Type B pancreatic cell (in vitro differentiated cells): ENCODE data around the gene GPR137. TPM values are rescaled to one million over a fixed set of nuclear protein-coding genes. Genes with fewer than 3 reads are reported as not detected.
"Not testable (repeated sequence)": the region's sequence is repeated elsewhere in the genome, so short reads cannot be mapped to it uniquely, and the experiment has no call there.

Experiments
- DNase-seq: peaks from one replicate; pipeline ENCODE4 v3.0.0; 2021; ENCODE audit warnings: mixed read lengths; ENCODE audit not compliant: unreplicated experiment; ENCODE audit errors: extremely low spot score
- H3K27ac Mint-ChIP-seq: 2 replicates; pipeline ENCODE4 v1.8.0; 2021; ENCODE audit warnings: mild to moderate bottlenecking, mixed read lengths
- H3K27me3 Mint-ChIP-seq: 2 replicates; pipeline ENCODE4 v1.8.0; 2021; ENCODE audit warnings: mixed read lengths
- H3K36me3 Mint-ChIP-seq: 2 replicates; pipeline ENCODE4 v1.8.0; 2021; ENCODE audit warnings: mixed read lengths
- H3K4me1 Mint-ChIP-seq: one replicate; pipeline ENCODE4 v1.8.0; 2021; ENCODE audit warnings: mixed read lengths; ENCODE audit not compliant: unreplicated experiment
- H3K4me3 Mint-ChIP-seq: 2 replicates; pipeline ENCODE4 v1.8.0; 2021; ENCODE audit warnings: mild to moderate bottlenecking, mixed read lengths
- H3K9me3 Mint-ChIP-seq: 2 replicates; pipeline ENCODE4 v1.8.0; 2021; ENCODE audit warnings: mixed read lengths
- total RNA-seq: library from RNA; stranded (reverse); gene quantifications from 2 replicates; pipeline ENCODE4 v1.2.1, GENCODE V29; 2021; ENCODE audit warnings: low replicate concordance
- TF ChIP-seq, protein P1 (sequence below): fragments of 200-600 bp; sonication (generic); conservative IDR thresholded peaks from 2 replicates; pipeline ENCODE4 v1.5.0; 2021; ENCODE audit warnings: antibody characterized with exemption, mild to moderate bottlenecking

The GPR137 gene
- total RNA-seq, 1 donor from 2014 or later = 47.9 TPM

GRCh38 chr11:64313491-64314145 is 28.0 kb downstream of the GPR137 start:
- no peak for DNase-seq
- H3K27me3 Mint-ChIP-seq = no peaks in the 10 kb centered on the region
- H3K27ac Mint-ChIP-seq = peak overlapping the region; percentile 81
- TF ChIP-seq, protein P1, sequence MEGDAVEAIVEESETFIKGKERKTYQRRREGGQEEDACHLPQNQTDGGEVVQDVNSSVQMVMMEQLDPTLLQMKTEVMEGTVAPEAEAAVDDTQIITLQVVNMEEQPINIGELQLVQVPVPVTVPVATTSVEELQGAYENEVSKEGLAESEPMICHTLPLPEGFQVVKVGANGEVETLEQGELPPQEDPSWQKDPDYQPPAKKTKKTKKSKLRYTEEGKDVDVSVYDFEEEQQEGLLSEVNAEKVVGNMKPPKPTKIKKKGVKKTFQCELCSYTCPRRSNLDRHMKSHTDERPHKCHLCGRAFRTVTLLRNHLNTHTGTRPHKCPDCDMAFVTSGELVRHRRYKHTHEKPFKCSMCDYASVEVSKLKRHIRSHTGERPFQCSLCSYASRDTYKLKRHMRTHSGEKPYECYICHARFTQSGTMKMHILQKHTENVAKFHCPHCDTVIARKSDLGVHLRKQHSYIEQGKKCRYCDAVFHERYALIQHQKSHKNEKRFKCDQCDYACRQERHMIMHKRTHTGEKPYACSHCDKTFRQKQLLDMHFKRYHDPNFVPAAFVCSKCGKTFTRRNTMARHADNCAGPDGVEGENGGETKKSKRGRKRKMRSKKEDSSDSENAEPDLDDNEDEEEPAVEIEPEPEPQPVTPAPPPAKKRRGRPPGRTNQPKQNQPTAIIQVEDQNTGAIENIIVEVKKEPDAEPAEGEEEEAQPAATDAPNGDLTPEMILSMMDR = no peak
- H3K4me3 Mint-ChIP-seq = peak overlapping the region; percentile 60
- peaks cover 10% of the 10 kb centered on the region for H3K4me1 Mint-ChIP-seq
- peaks cover 5% of the 10 kb centered on the region for H3K36me3 Mint-ChIP-seq
- H3K9me3 Mint-ChIP-seq = no peaks in the 10 kb centered on the region

- Mint-ChIP-seq H3K4me1 (peaks cover 14% of the 10 kb centered on the region), H3K27me3 (no peaks in the 10 kb centered on the region), H3K27ac (peak overlapping the region; percentile 59), H3K4me3 (peak overlapping the region; percentile 44), H3K36me3 (peaks cover 5% of the 10 kb centered on the region), H3K9me3 (no peaks in the 10 kb centered on the region)
- TF ChIP-seq, protein P1 = peak; percentile 28
- no peak for DNase-seq
Measured at GRCh38 chr11:64314146-64314804, 28.6 kb downstream of the GPR137 start.

DNA sequence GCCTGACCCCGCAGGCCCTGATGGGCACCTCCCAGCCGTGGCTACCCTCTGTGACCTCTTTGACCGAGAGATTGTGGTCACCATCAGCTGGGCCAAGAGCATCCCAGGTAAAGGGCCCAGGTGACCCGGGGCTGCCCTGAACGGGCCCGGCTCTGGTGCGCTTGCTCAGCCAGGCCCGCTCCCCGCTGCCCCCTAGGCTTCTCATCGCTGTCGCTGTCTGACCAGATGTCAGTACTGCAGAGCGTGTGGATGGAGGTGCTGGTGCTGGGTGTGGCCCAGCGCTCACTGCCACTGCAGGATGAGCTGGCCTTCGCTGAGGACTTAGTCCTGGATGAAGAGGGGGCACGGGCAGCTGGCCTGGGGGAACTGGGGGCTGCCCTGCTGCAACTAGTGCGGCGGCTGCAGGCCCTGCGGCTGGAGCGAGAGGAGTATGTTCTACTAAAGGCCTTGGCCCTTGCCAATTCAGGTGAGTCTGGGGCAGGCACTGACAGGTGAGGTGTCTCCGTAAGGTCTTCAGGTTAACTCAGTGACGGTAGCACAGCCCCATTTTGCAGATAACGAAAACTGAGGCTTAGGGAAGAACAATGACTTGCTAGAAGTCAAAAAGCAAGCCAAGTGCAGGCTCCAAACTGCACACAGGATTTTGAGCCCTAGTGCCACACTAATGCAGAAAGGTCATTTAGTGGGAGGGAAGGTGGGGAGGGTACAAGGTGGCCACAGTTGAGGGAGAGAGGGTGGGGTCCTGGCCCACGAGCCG is 29.3 kb downstream of the GPR137 start:
- no peaks in the 10 kb centered on the region for H3K9me3 Mint-ChIP-seq
- peaks cover 5% of the 10 kb centered on the region for H3K36me3 Mint-ChIP-seq
- DNase-seq = no peak
- no peaks in the 10 kb centered on the region for H3K27me3 Mint-ChIP-seq
- TF ChIP-seq, protein P1 = no peak
- peaks cover 16% of the 10 kb centered on the region for H3K4me1 Mint-ChIP-seq
- peak overlapping the region; percentile 59 for H3K27ac Mint-ChIP-seq
- H3K4me3 Mint-ChIP-seq = peak overlapping the region; percentile 47

DNA sequence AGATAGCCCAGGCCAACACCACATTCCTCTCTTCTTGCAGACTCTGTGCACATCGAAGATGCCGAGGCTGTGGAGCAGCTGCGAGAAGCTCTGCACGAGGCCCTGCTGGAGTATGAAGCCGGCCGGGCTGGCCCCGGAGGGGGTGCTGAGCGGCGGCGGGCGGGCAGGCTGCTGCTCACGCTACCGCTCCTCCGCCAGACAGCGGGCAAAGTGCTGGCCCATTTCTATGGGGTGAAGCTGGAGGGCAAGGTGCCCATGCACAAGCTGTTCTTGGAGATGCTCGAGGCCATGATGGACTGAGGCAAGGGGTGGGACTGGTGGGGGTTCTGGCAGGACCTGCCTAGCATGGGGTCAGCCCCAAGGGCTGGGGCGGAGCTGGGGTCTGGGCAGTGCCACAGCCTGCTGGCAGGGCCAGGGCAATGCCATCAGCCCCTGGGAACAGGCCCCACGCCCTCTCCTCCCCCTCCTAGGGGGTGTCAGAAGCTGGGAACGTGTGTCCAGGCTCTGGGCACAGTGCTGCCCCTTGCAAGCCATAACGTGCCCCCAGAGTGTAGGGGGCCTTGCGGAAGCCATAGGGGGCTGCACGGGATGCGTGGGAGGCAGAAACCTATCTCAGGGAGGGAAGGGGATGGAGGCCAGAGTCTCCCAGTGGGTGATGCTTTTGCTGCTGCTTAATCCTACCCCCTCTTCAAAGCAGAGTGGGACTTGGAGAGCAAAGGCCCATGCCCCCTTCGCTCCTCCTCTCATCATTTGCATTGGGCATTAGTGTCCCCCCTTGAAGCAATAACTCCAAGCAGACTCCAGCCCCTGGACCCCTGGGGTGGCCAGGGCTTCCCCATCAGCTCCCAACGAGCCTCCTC is 30.2 kb downstream of the GPR137 start:
- not testable (repeated sequence) for H3K9me3 Mint-ChIP-seq

DNA sequence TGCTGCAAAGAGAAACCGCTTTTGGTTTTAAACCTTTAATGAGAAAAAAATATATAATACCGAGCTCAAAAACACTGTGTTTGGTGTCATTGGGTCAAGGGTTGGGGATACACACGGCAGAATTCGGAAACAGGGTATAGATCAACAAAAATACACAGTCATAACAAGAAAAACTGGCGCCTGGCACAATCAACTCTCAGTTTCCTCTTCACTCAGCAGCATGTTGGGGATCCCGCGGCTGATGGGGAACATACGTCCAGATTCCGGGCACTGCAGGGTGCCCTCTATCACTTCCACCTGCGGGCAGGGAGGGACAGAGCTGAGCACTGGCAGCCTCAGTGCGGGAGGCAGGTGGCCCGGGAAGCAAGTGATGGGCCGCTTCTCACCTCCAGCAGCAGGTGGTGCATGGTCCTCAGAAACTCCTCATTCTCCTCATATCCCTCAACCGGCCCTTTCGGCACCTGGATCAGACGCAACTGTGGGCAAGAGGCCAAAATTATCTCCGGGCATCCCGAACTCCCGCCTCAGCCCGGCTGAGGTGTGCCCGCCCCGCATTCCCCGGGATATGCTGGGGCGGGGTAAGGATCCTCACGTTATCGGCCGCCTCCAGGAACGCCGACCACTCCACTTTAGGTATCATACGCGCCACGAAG is 31.1 kb downstream of the GPR137 start:
- TF ChIP-seq, protein P1 = no peak
- Mint-ChIP-seq H3K27me3 (no peaks in the 10 kb centered on the region), H3K4me1 (peaks cover 20% of the 10 kb centered on the region), H3K27ac (peak overlapping the region; percentile 100), H3K4me3 (peak overlapping the region; percentile 97), H3K9me3 (no peaks in the 10 kb centered on the region), H3K36me3 (peaks cover 13% of the 10 kb centered on the region)
- no peak for DNase-seq

More for the DNA sequence above, 30.2 kb downstream of the GPR137 start:
- not testable (repeated sequence) for DNase-seq, H3K27me3 Mint-ChIP-seq, H3K36me3 Mint-ChIP-seq
- H3K27ac Mint-ChIP-seq = peak overlapping the region; percentile 100
- H3K4me1 Mint-ChIP-seq = peaks cover 16% of the 10 kb centered on the region
- H3K4me3 Mint-ChIP-seq = peak overlapping the region; percentile 97
